ENCODE results near the gene LDHA.

The LDHA gene

GRCh38 chr11:18449251-18449650 lies 54.9 kb downstream of the LDHA start:
- Mint-ChIP-seq H3K9me3 (no peaks in the 10 kb centered on the region), H3K4me1 (no peaks in the 10 kb centered on the region), H3K4me3 (no peak overlapping the region), H3K27ac (no peak overlapping the region), H3K36me3 (ENCODE audit: low read depth) (no peaks in the 10 kb centered on the region), H3K27me3 (ENCODE audit: low read depth) (peaks cover 14% of the 10 kb centered on the region)
- no peak for TF ChIP-seq CTCF (IDR thresholded peaks at IDR 0.05; ENCODE audit: unreplicated experiment in 3 of 3)

- Mint-ChIP-seq H3K4me1 (no peaks in the 10 kb centered on the region), H3K4me3 (no peak overlapping the region), H3K9me3 (no peaks in the 10 kb centered on the region), H3K27me3 (ENCODE audit: low read depth) (peaks cover 14% of the 10 kb centered on the region), H3K27ac (no peak overlapping the region), H3K36me3 (ENCODE audit: low read depth) (no peaks in the 10 kb centered on the region)
- no peak for TF ChIP-seq CTCF (IDR thresholded peaks at IDR 0.05; ENCODE audit: unreplicated experiment in 3 of 3)
Measured at GRCh38 chr11:18452927-18453326, 58.6 kb downstream of the LDHA start.

- Mint-ChIP-seq H3K4me3 (no peak within 1 kb of the TSS), H3K9me3 (no peaks in the 10 kb centered on the region), H3K27ac (no peak within 1 kb of the TSS), H3K4me1 (no peaks in the 10 kb centered on the region), H3K27me3 (ENCODE audit: low read depth) (peaks cover 4% of the 10 kb centered on the region), H3K36me3 (ENCODE audit: low read depth) (no peaks in the 10 kb centered on the region)
- no peak for TF ChIP-seq CTCF (IDR thresholded peaks at IDR 0.05; ENCODE audit: unreplicated experiment in 3 of 3)
Measured at GRCh38 chr11:18455686-18456372, 61.5 kb downstream of the LDHA start, which contains the start of gene LDHAL6A. LDHAL6A (plus strand) TSS chr11:18455856; CDS start chr11:18456681, 825 bp downstream.

- no peaks in the 10 kb centered on the region for H3K9me3 Mint-ChIP-seq
- peaks cover 4% of the 10 kb centered on the region for H3K27me3 Mint-ChIP-seq (ENCODE audit: low read depth)
- no peaks in the 10 kb centered on the region for H3K36me3 Mint-ChIP-seq (ENCODE audit: low read depth)
- no peak overlapping the region for H3K27ac Mint-ChIP-seq
- H3K4me1 Mint-ChIP-seq = no peaks in the 10 kb centered on the region
- H3K4me3 Mint-ChIP-seq = no peak overlapping the region
- TF ChIP-seq CTCF (IDR thresholded peaks at IDR 0.05; ENCODE audit: unreplicated experiment in 3 of 3) = no peak
Measured at GRCh38 chr11:18457450-18457849, 63.1 kb downstream of the LDHA start.

All from nephron (organoid).